Caco-2 (cell line): Measurements from ENCODE around the gene FJX1. TPM values are rescaled to one million over a fixed set of nuclear protein-coding genes. Genes with fewer than 3 reads are reported as not detected.

Experiments
- BruUV-seq: library from RNA; stranded (reverse); fragments of 400-500 nt; replicated peaks from 2 replicates; lab custom pipeline; 2021; lab: Mats Ljungman, UMichigan
- CTCF ChIA-PET: fragments of 300-600 bp; sonication (Branson Sonifier 250); formaldehyde crosslinking; loops from one replicate; lab custom pipeline; 2022; ENCODE audit warnings: antibody characterized with exemption; lab: Charles Lee
- POLR2A ChIA-PET: fragments of 300-600 bp; sonication (Branson Sonifier 250); formaldehyde crosslinking; loops from one replicate; lab custom pipeline; 2022; ENCODE audit warnings: antibody characterized with exemption; lab: Charles Lee
- DNase-seq, 2 experiments: peaks; one replicate each; pipeline versions ENCODE4 v3.0.0 to v3.0.0-alpha.2; 2020 to 2022
- H3K27me3 ChIP-seq: replicated peaks from 2 replicates; pipeline ENCODE4 v1.6.0; 2011; ENCODE audit warnings: low read length; ENCODE audit not compliant: control insufficient read depth, insufficient read depth
- H3K36me3 ChIP-seq: 2 replicates; pipeline ENCODE4 v1.5.1; 2011; ENCODE audit warnings: low read length; ENCODE audit not compliant: control insufficient read depth, insufficient read depth
- H3K4me1 ChIP-seq: fragments of 250-450 bp; sonication (Bioruptor Pico); 2 replicates; pipeline ENCODE4 v1.5.1; 2020; ENCODE audit warnings: mild to moderate bottlenecking
- H3K4me3 ChIP-seq: 2 replicates; pipeline ENCODE4 v1.5.1; 2011; ENCODE audit warnings: low read depth, mild to moderate bottlenecking, control low read depth, low read length
- H3K9me3 ChIP-seq: fragments of 250-450 bp; sonication (Bioruptor Pico); 2 replicates; pipeline ENCODE4 v1.5.1; 2020; ENCODE audit warnings: mild to moderate bottlenecking, moderate library complexity
- H3K27ac Mint-ChIP-seq: one replicate; pipeline ENCODE4 v1.8.0; 2022; ENCODE audit warnings: mixed read lengths; ENCODE audit not compliant: unreplicated experiment
- H3K27me3 Mint-ChIP-seq: one replicate; pipeline ENCODE4 v1.8.0; 2022; ENCODE audit warnings: mixed read lengths; ENCODE audit not compliant: insufficient read depth, unreplicated experiment
- H3K36me3 Mint-ChIP-seq: one replicate; pipeline ENCODE4 v1.8.0; 2022; ENCODE audit warnings: mild to moderate bottlenecking, mixed read lengths; ENCODE audit not compliant: insufficient read depth, unreplicated experiment
- H3K4me1 Mint-ChIP-seq: one replicate; pipeline ENCODE4 v1.8.0; 2022; ENCODE audit warnings: low read depth, mixed read lengths; ENCODE audit not compliant: unreplicated experiment
- H3K4me3 Mint-ChIP-seq: one replicate; pipeline ENCODE4 v1.8.0; 2022; ENCODE audit warnings: mild to moderate bottlenecking, moderate library complexity, mixed read lengths; ENCODE audit not compliant: unreplicated experiment
- H3K9me3 Mint-ChIP-seq: one replicate; pipeline ENCODE4 v1.8.0; 2022; ENCODE audit warnings: mixed read lengths; ENCODE audit not compliant: unreplicated experiment
- CTCF ChIP-seq, 2 experiments: fragments of 200-600 bp in 1 of 2; IDR thresholded peaks; 1 replicate in 1 of 2; 2 replicates in 1 of 2; pipeline versions ENCODE4 v1.5.1 to v1.8.0; 2011 to 2022; ENCODE audit warnings: antibody characterized with exemption in 1 of 2, control low read depth in 1 of 2, inconsistent platforms in 1 of 2, low read depth in 1 of 2, low read length in 1 of 2, mild to moderate bottlenecking in 1 of 2, moderate library complexity in 1 of 2; ENCODE audit not compliant: insufficient read depth in 1 of 2, severe bottlenecking in 1 of 2, unreplicated experiment in 1 of 2
- intact Hi-C: fragments of 100-400 bp; cut with micrococcal nuclease; formaldehyde crosslinking; loops from one replicate; pipeline ENCODE4 v1.10.0; 2022; ENCODE audit not compliant: unreplicated experiment
- total RNA-seq: library from RNA; stranded (reverse); gene quantifications from 2 replicates; pipeline ENCODE4 v1.2.3, GENCODE V29; 2022

The FJX1 gene
- total RNA-seq, 1 experiment from 2014 or later, result 14.4 TPM

- no peaks in the 10 kb centered on the region for H3K27me3 ChIP-seq
- H3K4me1 Mint-ChIP-seq, result no peaks in the 10 kb centered on the region
- no peaks in the 10 kb centered on the region for H3K36me3 ChIP-seq
- intact Hi-C loops, result no loop called here
- TF ChIP-seq CTCF (IDR thresholded peaks at IDR 0.05; ENCODE audit: insufficient read depth in 1 of 2, low read depth in 1 of 2, low read length in 1 of 2, severe bottlenecking in 1 of 2, unreplicated experiment in 1 of 2), result no peak
- no peaks in the 10 kb centered on the region for H3K4me1 ChIP-seq
- ChIA-PET POLR2A (no interaction called here), CTCF (no interaction called here)
- H3K4me3 ChIP-seq, result no peak overlapping the region
- no peaks in the 10 kb centered on the region for H3K27me3 Mint-ChIP-seq
- no TSS peak for BruUV-seq
- no peaks in the 10 kb centered on the region for H3K9me3 ChIP-seq
- no peak overlapping the region for H3K4me3 Mint-ChIP-seq
- no peaks in the 10 kb centered on the region for H3K36me3 Mint-ChIP-seq
- no peak overlapping the region for H3K27ac Mint-ChIP-seq
- no peaks in the 10 kb centered on the region for H3K9me3 Mint-ChIP-seq
- no peak for DNase-seq
Observed at GRCh38 chr11:35600331-35600838, 17.9 kb upstream of the FJX1 start.

- H3K4me3 ChIP-seq, result no peak overlapping the region
- Mint-ChIP-seq H3K36me3 (no peaks in the 10 kb centered on the region), H3K27ac (no peak overlapping the region), H3K27me3 (no peaks in the 10 kb centered on the region), H3K4me1 (no peaks in the 10 kb centered on the region), H3K4me3 (no peak overlapping the region), H3K9me3 (no peaks in the 10 kb centered on the region)
- H3K9me3 ChIP-seq, result no peaks in the 10 kb centered on the region
- DNase-seq, result no peak
- intact Hi-C loops, result no loop called here
- POLR2A ChIA-PET, result no interaction called here
- H3K4me1 ChIP-seq, result no peaks in the 10 kb centered on the region
- no peak for TF ChIP-seq CTCF (IDR thresholded peaks at IDR 0.05; ENCODE audit: insufficient read depth in 1 of 2, low read depth in 1 of 2, low read length in 1 of 2, severe bottlenecking in 1 of 2, unreplicated experiment in 1 of 2)
- CTCF ChIA-PET, result interaction anchor here (1.4 kb wide), 1 partner anchor 220 kb away, joined by 4 read pairs; no protein-coding TSS in a partner anchor
- no TSS peak for BruUV-seq
- no peaks in the 10 kb centered on the region for H3K27me3 ChIP-seq
- no peaks in the 10 kb centered on the region for H3K36me3 ChIP-seq
Observed at GRCh38 chr11:35602160-35602793, 16.0 kb upstream of the FJX1 start.

GRCh38 chr11:35602979-35603378 is 15.3 kb upstream of the FJX1 start:
- Histone ChIP-seq H3K4me1 (no peaks in the 10 kb centered on the region), H3K36me3 (no peaks in the 10 kb centered on the region), H3K27me3 (no peaks in the 10 kb centered on the region), H3K4me3 (no peak overlapping the region), H3K9me3 (no peaks in the 10 kb centered on the region)
- POLR2A ChIA-PET, result no interaction called here
- Mint-ChIP-seq H3K4me1 (no peaks in the 10 kb centered on the region), H3K27ac (no peak overlapping the region), H3K4me3 (no peak overlapping the region), H3K36me3 (no peaks in the 10 kb centered on the region), H3K9me3 (no peaks in the 10 kb centered on the region), H3K27me3 (no peaks in the 10 kb centered on the region)
- no peak for TF ChIP-seq CTCF (IDR thresholded peaks at IDR 0.05; ENCODE audit: insufficient read depth in 1 of 2, low read depth in 1 of 2, low read length in 1 of 2, severe bottlenecking in 1 of 2, unreplicated experiment in 1 of 2)
- no TSS peak for BruUV-seq
- intact Hi-C loops, result no loop called here
- CTCF ChIA-PET, result interaction anchor here (0.6 kb wide), 1 partner anchor 530 kb away, joined by 3 read pairs; no protein-coding TSS in a partner anchor
- no peak for DNase-seq
